Keratinocyte (primary cell): ENCODE measurements around the gene NR1H2.

ENCODE experiments used
- EZH2 ChIP-seq: IDR thresholded peaks from one replicate; pipeline ENCODE4 v1.6.1; 2012; ENCODE audit warnings: inconsistent platforms, mild to moderate bottlenecking, low read length, moderate library complexity
- TF ChIP-seq, protein P1 (sequence below), 3 experiments: IDR thresholded peaks in 1 of 3; conservative IDR thresholded peaks in 1 of 3; optimal IDR thresholded peaks in 1 of 3; 2 replicates in 2 of 3; 3 replicates in 1 of 3; pipeline versions ENCODE3 to v1.5.1; 2011; ENCODE audit warnings: low read length in 3 of 3, mild to moderate bottlenecking in 3 of 3, moderate library complexity in 2 of 3, control low read depth in 1 of 3, inconsistent platforms in 1 of 3; ENCODE audit not compliant: insufficient read depth in 2 of 3; ENCODE audit errors: extremely low read depth in 1 of 3

DNA sequence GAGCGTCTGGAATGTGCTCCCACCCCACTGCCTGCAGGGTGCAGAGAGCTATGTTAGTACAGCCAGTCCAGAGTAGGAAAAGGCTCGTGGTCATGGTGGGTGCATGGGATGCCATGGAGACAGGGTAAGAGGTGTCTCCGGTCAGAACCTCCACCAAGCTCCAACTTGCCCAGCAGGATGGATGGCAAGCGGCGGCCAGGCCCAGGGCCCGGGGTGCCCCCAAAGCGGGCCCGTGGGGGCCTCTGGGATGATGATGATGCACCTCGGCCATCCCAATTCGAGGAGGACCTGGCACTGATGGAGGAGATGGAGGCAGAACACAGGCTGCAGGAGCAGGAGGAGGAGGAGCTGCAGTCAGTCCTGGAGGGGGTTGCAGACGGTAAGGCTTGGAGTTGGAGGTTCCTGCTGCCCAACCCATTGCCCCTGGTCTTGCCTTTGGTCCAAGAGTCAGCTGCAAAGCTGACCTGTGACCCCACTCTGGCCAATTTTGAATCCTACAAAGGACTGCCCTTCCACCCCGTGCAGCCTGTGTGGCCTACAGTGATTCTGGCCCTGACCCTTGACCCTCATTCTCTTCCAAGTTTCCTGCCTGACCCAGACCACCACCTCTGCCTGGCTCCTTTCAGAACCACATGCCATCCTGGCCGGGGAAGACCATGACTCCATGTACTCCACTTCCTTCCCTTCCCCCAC lies 22.6 kb downstream of the NR1H2 start:
- TF ChIP-seq, protein P1, sequence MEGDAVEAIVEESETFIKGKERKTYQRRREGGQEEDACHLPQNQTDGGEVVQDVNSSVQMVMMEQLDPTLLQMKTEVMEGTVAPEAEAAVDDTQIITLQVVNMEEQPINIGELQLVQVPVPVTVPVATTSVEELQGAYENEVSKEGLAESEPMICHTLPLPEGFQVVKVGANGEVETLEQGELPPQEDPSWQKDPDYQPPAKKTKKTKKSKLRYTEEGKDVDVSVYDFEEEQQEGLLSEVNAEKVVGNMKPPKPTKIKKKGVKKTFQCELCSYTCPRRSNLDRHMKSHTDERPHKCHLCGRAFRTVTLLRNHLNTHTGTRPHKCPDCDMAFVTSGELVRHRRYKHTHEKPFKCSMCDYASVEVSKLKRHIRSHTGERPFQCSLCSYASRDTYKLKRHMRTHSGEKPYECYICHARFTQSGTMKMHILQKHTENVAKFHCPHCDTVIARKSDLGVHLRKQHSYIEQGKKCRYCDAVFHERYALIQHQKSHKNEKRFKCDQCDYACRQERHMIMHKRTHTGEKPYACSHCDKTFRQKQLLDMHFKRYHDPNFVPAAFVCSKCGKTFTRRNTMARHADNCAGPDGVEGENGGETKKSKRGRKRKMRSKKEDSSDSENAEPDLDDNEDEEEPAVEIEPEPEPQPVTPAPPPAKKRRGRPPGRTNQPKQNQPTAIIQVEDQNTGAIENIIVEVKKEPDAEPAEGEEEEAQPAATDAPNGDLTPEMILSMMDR (optimal IDR thresholded peaks at IDR 0.05 in 1 of 3, IDR thresholded peaks at IDR 0.05 in 1 of 3, conservative IDR thresholded peaks at IDR 0.05 in 1 of 3; ENCODE audit: extremely low read depth in 1 of 3, insufficient read depth in 2 of 3, low read length in 3 of 3), result no peak
- TF ChIP-seq EZH2, result no peak
